Amniotic epithelial cell (primary cell): ENCODE data around the gene BACE1-AS.
A peak's percentile ranks its signal among the peaks of the same experiment; 100 is the strongest.

ENCODE experiments used
- DNase-seq: peaks from one replicate; pipeline ENCODE4 v3.0.0-alpha.2; 2010; ENCODE audit warnings: low read depth

The BACE1-AS gene

GRCh38 chr11:117292616-117293015, 1.5 kb downstream of the BACE1-AS start:
- DNase-seq = no peak

GRCh38 chr11:117295438-117296137, 4.4 kb downstream of the BACE1-AS start:
- no peak for DNase-seq

GRCh38 chr11:117296881-117297280, 5.7 kb downstream of the BACE1-AS start:
- no peak for DNase-seq

- DNase-seq = peak; percentile 55
These were observed 7.0 kb downstream of the BACE1-AS start for GRCh38 chr11:117298195-117298594.

DNA sequence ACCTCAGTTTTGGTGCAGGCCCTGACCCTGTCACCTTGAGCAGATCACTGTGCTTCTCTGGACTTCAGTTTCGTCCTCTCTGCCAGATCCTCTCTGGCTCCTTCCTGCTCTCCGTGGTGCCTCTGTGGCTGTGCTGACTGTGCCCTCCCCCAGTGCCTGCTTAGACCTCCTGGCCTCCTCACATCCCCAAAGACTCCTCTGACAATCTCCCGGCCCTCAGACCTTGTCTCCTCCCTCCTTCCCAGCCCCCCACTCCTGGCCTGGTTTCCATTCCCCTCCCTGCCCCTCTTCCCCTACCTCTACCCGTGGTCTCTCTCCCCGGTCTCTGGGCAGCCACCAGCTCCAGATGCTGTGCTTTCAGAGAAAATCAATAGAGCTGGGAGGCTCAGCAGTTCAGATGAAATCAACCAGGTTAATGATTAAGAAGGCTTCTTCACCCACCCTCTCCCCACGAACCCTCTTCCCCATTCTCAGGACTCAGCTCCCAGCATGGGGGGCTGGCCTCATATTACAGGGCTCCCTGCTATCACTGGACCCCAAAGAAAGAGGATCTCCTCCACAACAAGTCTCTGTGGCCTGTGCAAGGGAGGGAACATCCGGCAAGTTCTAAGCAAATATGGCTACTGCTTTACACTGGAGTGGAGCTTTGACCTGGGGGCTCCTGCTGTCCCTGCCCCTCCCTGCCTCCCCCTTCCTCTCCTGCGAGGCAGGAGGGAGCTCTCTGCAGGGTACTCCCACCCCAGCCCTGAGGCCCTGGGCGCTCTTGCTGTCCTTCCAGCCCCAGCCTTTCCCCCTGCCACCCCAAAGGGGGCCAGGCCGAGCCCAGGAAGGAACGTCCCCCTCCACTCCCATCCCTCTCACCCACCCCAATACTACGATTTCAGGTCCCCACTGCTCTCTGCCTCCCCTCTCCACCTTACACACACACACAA, 8.5 kb downstream of the BACE1-AS start:
- no peak for DNase-seq

- DNase-seq = peak; percentile 60
These were observed 9.1 kb downstream of the BACE1-AS start for GRCh38 chr11:117300283-117300663.

- DNase-seq = peak; percentile 50
These were observed 9.6 kb downstream of the BACE1-AS start for GRCh38 chr11:117300773-117301172.

GRCh38 chr11:117302228-117302627, 11.1 kb downstream of the BACE1-AS start:
- DNase-seq = no peak

GRCh38 chr11:117303101-117303500, 12.0 kb downstream of the BACE1-AS start:
- DNase-seq = no peak

GRCh38 chr11:117303646-117304315, 12.6 kb downstream of the BACE1-AS start:
- peak; percentile 49 for DNase-seq

DNA sequence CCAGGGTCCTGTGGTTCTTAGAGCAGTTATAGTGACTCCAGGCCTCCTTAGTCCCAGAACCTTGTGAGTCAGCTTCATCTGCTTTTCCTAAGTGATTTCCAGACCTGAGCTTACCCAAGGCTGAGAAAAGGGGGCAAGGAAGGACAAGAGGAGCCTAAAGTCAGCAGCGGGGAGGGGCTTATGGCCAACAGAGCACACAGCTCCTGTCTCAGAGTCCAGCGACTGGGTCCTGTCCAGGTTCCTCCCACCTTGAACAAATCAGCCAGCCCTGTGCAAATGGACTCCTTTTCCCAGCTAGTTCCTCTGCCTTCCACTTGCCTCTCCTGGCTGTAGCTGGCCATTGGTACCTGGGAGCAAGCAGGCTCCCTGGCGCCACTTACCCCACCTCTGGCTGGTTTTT, 14.0 kb downstream of the BACE1-AS start:
- no peak for DNase-seq

GRCh38 chr11:117309310-117309709, 18.2 kb downstream of the BACE1-AS start:
- DNase-seq = no peak

DNA sequence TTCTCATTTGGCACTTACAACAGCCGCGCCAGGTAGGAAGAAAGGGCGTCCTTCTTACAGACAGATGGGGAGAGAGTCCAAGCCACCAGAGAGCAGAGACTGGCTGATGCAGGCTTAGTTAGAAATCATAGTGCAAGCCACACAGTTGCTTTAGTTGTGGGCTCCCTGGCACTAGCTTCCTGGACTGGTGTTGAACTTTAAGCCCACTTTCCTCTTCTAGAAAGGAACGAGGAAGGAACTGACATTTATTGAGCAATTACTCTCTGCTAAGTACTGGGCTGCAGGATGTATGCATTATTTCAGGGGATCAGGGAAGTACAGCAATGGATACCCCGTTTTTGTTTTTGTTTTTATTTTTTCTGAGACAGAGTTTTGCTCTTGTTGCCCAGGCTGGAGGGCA, 21.9 kb downstream of the BACE1-AS start:
- DNase-seq = no peak

DNA sequence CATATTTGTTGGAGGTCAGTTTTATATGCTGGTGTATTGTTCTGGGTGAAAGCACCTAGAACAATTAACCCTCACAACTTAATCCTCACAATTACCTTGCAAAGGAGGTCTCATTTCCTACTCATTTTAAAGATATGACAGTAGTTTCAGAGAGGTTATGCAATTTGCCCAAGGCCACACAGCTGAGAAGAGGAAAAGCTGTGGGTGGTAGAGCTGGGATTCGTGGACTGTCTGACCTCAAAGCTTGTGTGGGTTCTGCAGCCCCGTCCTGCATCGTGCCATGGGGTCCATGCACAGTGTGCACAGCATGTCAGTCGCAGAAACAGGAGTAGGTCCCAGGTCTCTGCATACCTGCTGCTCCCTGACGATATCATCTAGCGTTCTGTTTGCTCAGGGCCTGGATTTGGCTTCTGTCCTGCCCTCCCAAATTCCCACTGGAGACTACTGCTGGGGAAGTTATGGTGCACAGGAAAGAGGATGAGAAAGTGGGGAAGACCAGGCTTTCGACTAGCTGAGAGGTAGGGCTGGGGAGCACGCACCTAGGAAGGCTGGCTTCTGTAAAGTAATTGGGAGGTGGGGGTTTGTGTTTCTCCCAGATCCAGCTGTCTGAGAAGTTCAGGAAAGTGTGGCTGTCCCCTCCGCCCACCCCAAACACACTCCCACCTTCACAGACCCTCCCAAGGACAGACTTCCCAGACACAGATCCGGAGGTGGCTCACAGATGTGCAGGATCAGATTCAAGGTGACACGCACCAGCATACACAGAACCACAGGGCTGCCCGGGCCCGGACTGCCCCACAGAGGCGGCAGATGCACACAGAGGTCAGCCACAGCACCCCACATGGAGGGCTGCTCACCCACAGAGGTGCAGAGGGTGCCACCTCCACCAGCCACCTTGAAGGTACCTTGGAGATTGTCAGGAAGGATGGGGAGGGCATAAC, 23.0 kb downstream of the BACE1-AS start:
- DNase-seq = no peak

DNA sequence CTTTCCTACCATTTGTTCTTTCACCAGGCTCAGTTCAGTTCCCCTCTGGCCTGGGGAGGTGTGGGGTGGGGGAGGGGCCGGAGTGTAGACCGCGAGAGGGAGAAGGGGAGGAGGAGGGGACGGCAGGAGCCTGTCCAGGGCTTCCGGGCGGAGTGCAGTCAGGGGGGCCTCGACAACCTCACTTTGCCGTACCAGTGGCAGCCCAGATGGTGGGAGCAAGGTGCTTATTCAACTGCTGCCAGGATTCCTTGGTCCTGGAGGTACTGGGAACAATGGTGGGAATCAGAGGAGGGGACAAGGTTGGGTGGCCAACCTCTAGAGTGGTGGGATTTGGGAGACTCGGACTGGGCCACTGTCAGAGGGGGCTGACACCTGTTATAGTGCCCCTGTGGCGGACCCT, 23.7 kb downstream of the BACE1-AS start:
- DNase-seq = no peak

- no peak for DNase-seq
These were observed 24.4 kb downstream of the BACE1-AS start for GRCh38 chr11:117315285-117316196.

DNA sequence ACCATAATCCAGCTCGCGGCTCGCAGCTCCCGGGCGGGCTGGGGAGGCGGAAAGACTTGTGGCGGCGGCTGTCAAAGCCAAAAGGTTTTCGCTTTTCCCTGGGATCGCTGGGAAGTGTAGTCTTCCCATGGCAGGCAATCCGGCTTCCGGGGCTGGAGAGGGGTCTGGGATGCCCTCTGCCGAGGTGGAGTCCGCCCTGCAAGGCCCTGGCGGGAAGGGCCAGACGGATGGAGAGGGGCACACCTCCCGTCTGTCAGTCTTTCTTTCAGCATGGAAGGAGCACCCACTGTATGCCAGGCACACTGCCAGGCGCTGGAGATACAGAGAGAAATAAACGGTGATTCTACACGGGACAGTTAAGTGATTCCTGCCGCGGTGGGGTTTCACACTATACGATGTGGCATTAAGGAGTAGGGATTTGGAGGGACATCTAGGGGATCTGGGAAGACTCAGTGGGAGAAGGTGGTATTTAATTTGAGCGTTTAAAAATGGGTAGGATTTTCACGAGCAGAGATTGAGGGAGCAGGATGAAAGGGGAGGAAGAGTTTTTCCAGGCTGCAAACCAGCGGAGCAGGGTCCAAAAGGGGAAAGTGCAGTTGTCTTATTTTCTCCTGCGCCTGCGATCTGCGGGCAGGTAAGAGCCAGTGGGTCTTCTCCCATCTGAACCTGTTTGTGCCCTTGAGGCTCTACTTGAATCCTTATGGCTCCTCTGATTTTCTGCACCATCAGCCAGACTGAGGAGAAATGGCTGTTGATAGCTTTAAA, 25.2 kb downstream of the BACE1-AS start, which contains the start of gene BACE1:
BACE1 (minus strand) TSS at position 60 of the 765 bp plus-strand sequence. CDS start 461 bp downstream, outside the sequence.
- DNase-seq = peak; percentile 86

- DNase-seq = no peak
These were observed 27.6 kb downstream of the BACE1-AS start for GRCh38 chr11:117318738-117319137.

DNA sequence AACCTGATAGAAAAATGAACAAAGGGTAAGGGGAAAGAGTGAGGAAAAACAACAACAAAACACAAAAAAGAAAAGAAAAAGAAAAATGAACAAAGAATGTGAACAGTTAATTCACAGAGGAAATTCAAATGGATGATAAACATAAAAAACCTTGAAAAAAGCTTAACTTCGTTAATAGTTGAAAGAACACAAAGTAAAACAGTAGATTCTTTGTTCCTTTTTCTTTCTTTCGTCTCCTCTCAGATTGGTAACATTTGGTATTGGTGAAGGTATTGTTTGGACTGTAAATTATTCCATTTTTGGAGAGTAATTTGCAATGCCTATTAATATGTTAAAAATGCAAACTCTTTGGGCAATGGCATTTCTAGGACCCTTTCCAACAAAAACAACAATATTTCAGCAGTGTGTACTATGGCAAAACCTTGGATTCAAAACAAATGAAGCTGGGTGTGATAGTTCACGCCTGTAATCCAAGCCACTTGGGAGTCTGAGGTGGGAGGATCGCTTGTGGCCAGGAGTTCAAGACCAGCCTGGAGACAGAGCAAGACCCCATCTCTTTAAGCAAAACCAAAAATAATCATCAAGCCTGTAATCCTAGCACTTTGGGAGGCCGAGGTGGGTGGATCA, 28.2 kb downstream of the BACE1-AS start:
- DNase-seq = no peak
